ENCODE data around the gene TNNT3. TPM values are rescaled to one million over a fixed set of nuclear protein-coding genes. Genes with fewer than 3 reads are reported as not detected.

TNNT3 gene
- total RNA-seq, 2 experiments from 2014 or later, result 2.1 TPM

DNA sequence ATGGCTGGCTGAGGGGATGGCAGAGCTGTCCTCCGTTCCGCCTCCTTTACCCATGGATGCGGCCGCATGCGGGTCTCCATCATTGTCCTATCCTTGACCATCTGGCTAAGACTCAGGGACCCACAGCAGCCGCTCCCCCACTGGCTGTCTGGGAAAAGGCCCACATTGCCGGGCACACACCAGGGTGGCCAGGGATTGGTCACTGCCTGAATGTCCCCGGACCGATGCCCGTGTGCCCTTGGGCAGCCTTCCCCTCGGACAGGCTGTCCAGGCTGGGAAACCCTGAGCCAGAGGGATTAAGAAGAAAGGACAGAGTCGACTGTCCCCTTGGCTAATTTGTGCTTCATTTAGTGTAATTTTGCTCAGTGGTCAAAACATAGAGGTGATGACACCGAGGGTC, 55.7 kb downstream of the TNNT3 start:
- H3K9me3 Mint-ChIP-seq (ENCODE audit: low read depth), result no peaks in the 10 kb centered on the region
- intact Hi-C loops (cut with DNase I, micrococcal nuclease), result no loop called here
- H3K4me1 Mint-ChIP-seq, result no peaks in the 10 kb centered on the region
- ATAC-seq, result no peak
- H3K27me3 Mint-ChIP-seq, result no peaks in the 10 kb centered on the region
- no peak overlapping the region for H3K4me3 Mint-ChIP-seq
- H3K27ac Mint-ChIP-seq, result no peak overlapping the region
- no peaks in the 10 kb centered on the region for H3K36me3 Mint-ChIP-seq (ENCODE audit: low read depth)
- no peak for DNase-seq
- CTCF ChIA-PET, result no interaction called here
- POLR2A ChIA-PET, result no interaction called here

DNA sequence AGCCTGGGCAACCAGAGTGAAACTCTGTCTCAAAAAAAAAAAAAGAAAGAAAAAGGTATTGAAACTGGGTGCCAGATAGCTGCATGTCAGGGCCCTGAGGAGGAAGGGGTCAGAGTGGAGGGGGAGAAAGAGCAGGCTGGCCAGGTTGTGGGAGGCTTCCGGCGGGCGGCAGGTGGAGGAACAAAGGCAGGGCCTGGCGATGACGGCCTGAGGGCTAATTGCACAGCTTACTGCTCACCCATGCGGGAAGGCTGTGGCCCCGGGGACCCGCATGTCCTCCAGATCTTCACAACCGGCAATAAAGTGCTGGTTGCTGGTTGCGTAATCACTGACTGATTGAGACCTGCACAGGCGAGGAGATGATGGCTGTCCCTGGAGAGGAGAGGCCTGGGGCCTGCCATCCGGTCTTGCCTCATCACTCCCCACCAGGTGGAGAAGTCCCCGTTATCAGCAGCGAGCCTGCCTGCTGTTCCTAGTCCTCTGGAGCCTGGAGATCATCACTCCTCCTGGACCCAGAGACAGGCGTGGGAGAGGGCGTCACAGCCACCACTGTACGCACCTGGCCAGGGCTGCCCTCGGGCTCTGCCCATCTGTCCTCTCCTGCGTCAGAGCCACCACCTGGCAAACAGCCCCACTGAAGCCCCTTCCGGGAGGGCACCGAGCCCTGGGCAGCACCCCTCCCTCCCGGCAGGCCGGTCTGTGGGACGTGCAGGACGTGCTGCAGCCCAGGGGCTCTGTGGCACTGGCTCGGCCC, 59.4 kb downstream of the TNNT3 start:
- no peak for DNase-seq
- POLR2A ChIA-PET, result no interaction called here
- Mint-ChIP-seq H3K4me3 (no peak overlapping the region), H3K27me3 (no peaks in the 10 kb centered on the region), H3K4me1 (no peaks in the 10 kb centered on the region), H3K9me3 (ENCODE audit: low read depth) (no peaks in the 10 kb centered on the region), H3K27ac (no peak overlapping the region), H3K36me3 (ENCODE audit: low read depth) (no peaks in the 10 kb centered on the region)
- ATAC-seq, result no peak
- CTCF ChIA-PET, result no interaction called here
- intact Hi-C loops (cut with DNase I, micrococcal nuclease), result no loop called here

DNA sequence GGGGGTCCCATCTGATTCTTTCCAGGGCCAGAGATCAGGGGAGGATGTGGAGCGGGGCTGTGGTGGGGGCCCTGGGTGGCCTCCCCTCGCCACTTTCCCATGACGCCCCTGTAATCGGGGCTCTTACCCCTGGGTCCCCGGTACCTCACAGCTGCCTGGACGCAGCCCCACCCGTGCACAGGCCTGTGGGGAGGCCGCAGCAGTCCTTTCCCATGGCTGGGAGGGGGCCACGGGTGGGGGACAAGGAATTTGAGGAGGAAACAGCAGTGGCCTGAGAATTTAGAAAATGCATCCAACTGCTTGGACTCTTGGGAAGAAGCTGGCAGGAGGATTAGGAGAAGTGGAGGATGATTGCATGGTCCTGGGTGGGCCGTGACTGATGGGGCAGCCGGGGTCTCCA, 60.1 kb downstream of the TNNT3 start:
- ChIA-PET CTCF (interaction anchor here (0.6 kb wide), 1 partner anchor 324 kb away, joined by 3 read pairs; no protein-coding TSS in a partner anchor), POLR2A (no interaction called here)
- no peaks in the 10 kb centered on the region for H3K36me3 Mint-ChIP-seq (ENCODE audit: low read depth)
- H3K27ac Mint-ChIP-seq, result no peak overlapping the region
- ATAC-seq (no peak), DNase-seq (no peak)
- intact Hi-C loops (cut with DNase I, micrococcal nuclease), result no loop called here
- no peaks in the 10 kb centered on the region for H3K4me1 Mint-ChIP-seq
- no peaks in the 10 kb centered on the region for H3K27me3 Mint-ChIP-seq
- H3K9me3 Mint-ChIP-seq (ENCODE audit: low read depth), result no peaks in the 10 kb centered on the region
- H3K4me3 Mint-ChIP-seq, result no peak overlapping the region

DNA sequence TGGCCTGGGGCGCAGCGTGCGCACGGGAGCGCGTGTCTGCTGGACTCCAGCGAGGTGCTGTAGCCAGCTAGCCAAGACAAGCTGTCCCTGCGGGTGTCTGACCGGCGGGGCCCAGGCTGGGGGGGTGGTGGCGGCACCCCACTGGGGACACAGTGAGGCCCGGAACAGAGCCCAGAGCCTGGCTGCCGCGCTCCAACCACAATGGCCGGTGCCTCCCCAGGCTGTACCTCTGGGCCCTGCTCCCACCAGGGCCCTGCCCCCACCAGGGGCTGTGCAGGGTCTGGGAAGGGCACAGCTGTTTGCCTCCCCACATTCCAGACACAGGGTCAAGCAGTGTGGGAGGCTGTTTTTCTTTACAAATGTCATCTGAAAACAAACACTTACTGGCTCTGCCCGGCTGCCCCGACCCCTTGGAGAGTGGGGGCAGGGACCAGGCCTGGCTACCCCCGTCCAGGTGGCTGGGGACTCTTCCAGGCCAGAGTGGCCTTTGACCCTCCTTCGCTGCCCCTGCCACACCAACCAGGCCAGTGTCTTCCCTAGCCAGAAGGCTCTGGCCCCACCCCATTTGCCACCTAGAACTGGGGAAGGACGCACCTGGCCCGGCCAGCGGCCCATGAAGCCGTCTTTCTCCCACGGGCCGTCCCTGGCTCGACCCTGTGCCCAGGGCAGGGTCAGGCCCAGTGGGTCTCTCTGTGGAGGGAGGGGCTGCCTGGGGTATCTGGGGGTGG, 63.5 kb downstream of the TNNT3 start:
- ATAC-seq, result no peak
- H3K9me3 Mint-ChIP-seq (ENCODE audit: low read depth), result no peaks in the 10 kb centered on the region
- intact Hi-C loops (cut with DNase I, micrococcal nuclease), result no loop called here
- no peaks in the 10 kb centered on the region for H3K36me3 Mint-ChIP-seq (ENCODE audit: low read depth)
- H3K27ac Mint-ChIP-seq, result no peak overlapping the region
- H3K4me1 Mint-ChIP-seq, result no peaks in the 10 kb centered on the region
- ChIA-PET CTCF (no interaction called here), POLR2A (no interaction called here)
- no peaks in the 10 kb centered on the region for H3K27me3 Mint-ChIP-seq
- H3K4me3 Mint-ChIP-seq, result no peak overlapping the region
- DNase-seq, result no peak

DNA sequence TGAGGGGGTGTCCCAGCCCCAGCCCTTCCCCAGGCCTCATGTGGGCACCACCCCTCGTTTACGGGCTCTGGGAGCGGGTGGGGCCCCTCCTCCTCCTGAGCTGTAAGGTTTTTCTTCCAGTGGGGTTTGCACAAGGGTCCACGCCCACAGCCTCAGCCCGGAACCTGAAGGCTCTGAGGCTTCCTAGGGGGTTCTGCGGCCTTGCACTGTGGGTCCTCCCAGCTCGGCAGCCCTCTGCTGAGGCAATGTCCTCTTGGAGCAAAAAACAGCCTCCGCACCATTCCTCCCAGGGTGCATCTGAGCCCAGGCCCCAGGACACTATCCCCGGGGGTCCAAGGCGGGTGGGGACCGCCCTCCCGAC, 64.1 kb downstream of the TNNT3 start:
- intact Hi-C loops (cut with DNase I, micrococcal nuclease), result no loop called here
- POLR2A ChIA-PET, result no interaction called here
- no peak overlapping the region for H3K27ac Mint-ChIP-seq
- ATAC-seq (no peak), DNase-seq (no peak)
- CTCF ChIA-PET, result no interaction called here
- H3K4me1 Mint-ChIP-seq, result no peaks in the 10 kb centered on the region
- H3K36me3 Mint-ChIP-seq (ENCODE audit: low read depth), result no peaks in the 10 kb centered on the region
- H3K4me3 Mint-ChIP-seq, result no peak overlapping the region
- no peaks in the 10 kb centered on the region for H3K9me3 Mint-ChIP-seq (ENCODE audit: low read depth)
- H3K27me3 Mint-ChIP-seq, result no peaks in the 10 kb centered on the region

DNA sequence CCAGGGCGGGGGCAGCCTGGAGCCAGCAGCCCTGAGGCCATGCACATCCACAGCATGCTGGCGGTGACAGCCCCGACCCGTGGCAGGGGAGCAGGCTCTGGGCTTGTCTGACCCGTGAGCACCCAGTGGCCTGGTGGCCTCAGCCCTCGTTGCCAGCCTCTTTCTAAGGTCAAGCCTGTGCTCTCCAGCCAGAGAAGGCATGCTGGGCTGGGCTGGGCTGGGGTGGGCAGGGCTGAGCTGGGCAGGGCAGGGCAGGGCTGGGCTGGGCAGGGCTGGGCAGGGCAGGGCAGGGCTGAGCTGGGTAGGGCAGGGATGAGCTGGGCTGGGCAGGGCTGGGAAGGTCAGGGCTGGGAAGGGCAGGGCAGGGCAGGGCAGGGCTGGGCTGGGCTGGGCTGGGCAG, 67.5 kb downstream of the TNNT3 start:
- intact Hi-C loops (cut with DNase I, micrococcal nuclease), result no loop called here
- POLR2A ChIA-PET, result no interaction called here
- CTCF ChIA-PET, result no interaction called here
- Mint-ChIP-seq H3K9me3 (ENCODE audit: low read depth) (no peaks in the 10 kb centered on the region), H3K36me3 (ENCODE audit: low read depth) (no peaks in the 10 kb centered on the region), H3K27ac (no peak overlapping the region), H3K27me3 (no peaks in the 10 kb centered on the region), H3K4me1 (no peaks in the 10 kb centered on the region), H3K4me3 (no peak overlapping the region)
- no peak for ATAC-seq
- no peak for DNase-seq

DNA sequence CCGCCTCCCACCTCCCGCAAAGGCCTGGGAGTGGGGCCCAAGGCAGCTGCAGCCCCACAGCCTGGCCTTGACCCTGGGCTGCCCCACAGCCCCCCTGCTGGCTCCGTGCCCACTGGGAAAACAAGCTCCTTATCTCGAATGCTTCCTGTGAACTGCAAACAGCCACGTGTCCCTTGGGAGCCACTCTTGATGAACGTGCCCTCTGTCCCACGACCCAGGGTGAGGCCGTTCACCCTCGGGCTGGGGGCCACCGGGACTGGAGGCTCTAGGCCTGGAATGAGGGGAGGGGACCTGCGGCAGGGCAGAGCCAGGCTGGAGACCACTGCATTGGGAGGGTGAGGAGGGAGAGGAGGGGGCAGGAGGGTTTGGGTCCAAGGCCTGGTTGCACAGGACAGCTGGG, 68.7 kb downstream of the TNNT3 start:
- intact Hi-C loops (cut with DNase I, micrococcal nuclease), result no loop called here
- ChIA-PET POLR2A (no interaction called here), CTCF (no interaction called here)
- Mint-ChIP-seq H3K4me1 (no peaks in the 10 kb centered on the region), H3K27me3 (no peaks in the 10 kb centered on the region), H3K27ac (no peak overlapping the region), H3K9me3 (ENCODE audit: low read depth) (no peaks in the 10 kb centered on the region), H3K4me3 (no peak overlapping the region), H3K36me3 (ENCODE audit: low read depth) (no peaks in the 10 kb centered on the region)
- no peak for DNase-seq
- no peak for ATAC-seq

Small RNA genes within 50 kb of the gene (microRNA-seq; reads per million reads assigned to microRNA genes)
- not detected for gene MIR7847 (ENCODE audit: borderline replicate concordance)

Other genes with a start within 250 kb of the TNNT3 start
- gene KRTAP5-6, start 222.5 kb upstream of the TNNT3 start, total RNA-seq, result not detected
- under 1 TPM in 1 of 2 experiments, not detected in 1; 0.21 TPM for gene IFITM10, start 169.1 kb upstream of the TNNT3 start, total RNA-seq
- gene CTSD, start 155.8 kb upstream of the TNNT3 start, total RNA-seq, result 10 to 100 TPM; 38.8 to 41.5 TPM
- not detected for gene SYT8, start 84.7 kb upstream of the TNNT3 start, total RNA-seq
- not detected for gene TNNI2, start 80.7 kb upstream of the TNNT3 start, total RNA-seq
- 100 to 1,000 TPM; 193 to 227 TPM for gene LSP1, start 66.6 kb upstream of the TNNT3 start, total RNA-seq
- gene PRR33, start 27.8 kb upstream of the TNNT3 start, total RNA-seq, result under 1 TPM; 0.07 to 0.09 TPM
- 100 to 1,000 TPM; 106 to 137 TPM for gene MRPL23, start 27.6 kb downstream of the TNNT3 start, total RNA-seq
- gene H19, start 78.1 kb downstream of the TNNT3 start, total RNA-seq, result not detected
- gene IGF2, start 219.7 kb downstream of the TNNT3 start, total RNA-seq, result 1 to 10 TPM; 8.6 to 9.2 TPM
- not detected for gene INS, start 241.5 kb downstream of the TNNT3 start, total RNA-seq

Data from activated CD4-positive, alpha-beta T cell treated with anti-CD3 and anti-CD28 coated beads for 36 hours (primary cell).